Stimulated activated CD8-positive, alpha-beta memory T cell treated with anti-CD3 and anti-CD28 coated beads, Interleukin-7, amount 100 ng/mL, for 4 hours (primary cell): ENCODE data around the gene IQCE.
"Not testable (repeated sequence)": the region's sequence is repeated elsewhere in the genome, so short reads cannot be mapped to it uniquely, and the experiment has no call there.

Source experiments
- DNase-seq, 2 donors: peaks; one replicate each; pipeline ENCODE4 v3.0.0-alpha.2; 2020; ENCODE audit warnings: low read depth in 2 of 2

The IQCE gene

DNA sequence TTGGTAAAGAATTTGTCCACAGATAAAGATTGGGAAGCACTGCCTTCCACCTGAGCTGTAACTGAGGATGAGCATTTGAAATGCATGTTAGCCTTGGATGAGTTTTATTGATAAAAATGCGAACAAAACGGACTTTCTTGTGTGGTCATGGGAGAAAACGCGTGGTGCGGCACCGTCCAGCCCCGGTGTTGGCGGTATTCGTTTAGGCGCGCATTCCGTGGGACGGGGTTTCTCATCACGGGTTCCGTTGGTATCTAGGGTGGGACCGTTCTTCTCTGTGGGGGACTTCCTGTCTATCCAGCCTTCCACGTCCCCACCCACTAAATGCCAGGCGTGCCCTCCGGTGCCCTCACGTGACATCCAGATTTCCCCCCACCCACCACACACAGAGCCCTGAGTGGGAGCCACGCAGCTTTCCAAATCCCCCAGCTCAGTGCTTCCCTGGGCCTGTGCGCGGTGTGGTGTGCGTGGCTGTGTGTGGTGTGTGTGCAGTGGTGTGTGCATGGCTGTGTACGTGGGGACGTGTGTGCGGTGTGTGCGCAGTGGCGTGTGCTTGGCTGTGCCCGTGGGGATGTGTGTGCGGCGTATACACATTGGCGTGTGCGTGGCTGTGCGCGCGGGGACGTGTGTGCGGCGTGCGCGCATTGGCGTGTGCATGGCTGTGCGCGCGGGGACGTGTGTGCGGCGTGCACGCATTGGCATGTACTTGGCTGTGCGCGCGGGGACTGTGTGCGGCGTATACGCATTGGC, 18.1 kb downstream of the IQCE start:
- DNase-seq = no peak

DNA sequence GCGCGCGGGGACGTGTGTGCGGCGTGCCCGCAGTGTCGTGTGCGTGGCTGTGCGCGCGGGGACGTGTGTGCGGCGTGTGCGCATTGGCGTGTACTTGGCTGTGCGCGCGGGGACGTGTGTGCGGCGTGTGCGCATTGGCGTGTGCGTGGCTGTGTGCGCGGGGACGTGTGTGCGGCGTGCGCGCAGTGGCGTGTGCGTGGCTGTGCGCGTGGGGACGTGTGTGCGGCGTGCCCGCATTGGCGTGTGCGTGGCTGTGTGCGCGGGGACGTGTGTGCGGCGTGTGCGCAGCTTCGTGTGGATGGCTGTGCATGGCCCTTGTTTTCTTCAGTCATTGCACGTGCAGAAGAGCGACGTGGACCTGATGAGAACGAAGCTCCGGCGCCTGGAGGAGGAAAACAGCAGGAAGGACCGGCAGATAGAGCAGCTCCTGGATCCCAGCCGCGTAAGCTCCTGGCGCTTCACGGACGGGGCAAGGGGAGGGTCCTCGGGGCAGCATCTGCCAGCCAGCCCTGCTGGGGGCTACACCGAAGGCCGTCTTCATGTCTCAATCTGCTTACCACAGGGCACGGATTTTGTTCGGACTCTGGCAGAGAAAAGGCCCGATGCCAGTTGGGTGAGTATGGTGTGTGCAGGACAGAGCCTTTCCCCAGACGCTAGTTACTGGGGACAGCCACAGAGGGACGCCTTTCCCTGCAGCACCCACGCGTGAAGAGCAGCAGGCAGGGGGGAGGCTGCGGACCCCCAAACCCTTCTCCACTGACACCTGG, 19.3 kb downstream of the IQCE start:
- DNase-seq = no peak

DNA sequence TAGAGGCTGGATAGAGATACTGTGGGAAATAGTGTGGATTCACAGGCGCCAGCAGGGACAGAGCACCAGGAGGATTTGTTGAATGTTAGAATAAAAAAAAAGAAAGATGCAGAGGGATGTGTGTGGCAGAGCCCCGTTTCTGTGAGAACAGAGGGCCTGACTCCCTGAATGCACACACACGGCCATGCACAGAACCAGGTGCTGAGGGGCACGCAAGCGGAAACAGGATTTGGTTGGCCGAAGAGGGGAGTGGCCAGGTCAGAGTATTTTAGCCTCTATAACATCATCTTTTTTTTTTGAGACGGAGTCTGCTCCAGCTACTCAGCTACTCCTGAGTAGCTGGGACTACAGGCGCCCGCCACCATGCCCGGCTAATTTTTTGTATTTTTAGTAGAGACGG, 21.9 kb downstream of the IQCE start:
- no peak for DNase-seq

DNA sequence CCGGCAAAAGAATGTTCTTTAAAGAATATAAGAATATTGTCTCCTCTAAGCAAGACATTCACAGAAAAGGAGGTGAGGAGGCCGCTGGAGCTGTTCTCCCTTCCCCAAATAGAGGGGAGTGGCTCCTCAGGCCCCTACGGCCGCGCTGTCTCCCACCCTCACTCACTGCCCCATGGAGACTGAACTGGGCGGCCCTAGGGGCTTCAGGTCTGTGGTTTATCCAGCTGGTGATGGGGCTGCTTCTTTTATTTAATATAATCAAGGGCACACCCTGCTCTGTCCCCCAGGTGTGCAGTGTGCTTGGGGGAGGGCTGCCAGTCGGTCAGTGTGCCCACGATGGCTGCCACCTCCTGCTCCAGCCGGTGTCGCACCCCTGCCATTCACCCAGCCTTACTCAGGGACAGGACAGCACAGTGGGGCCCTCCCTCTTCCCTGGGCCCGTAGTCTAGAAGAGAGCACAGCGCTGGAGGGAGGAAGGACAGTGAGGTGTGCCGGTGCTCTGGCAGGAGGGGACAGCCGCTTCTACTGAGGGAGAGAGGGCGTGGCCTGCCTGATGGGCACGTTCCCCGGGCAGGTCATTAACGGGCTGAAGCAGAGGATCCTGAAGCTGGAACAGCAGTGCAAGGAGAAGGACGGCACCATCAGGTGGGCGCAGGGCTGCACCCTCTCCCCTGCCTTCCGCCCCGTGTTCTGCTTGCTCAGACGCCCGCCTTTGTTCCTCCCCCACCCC, 23.4 kb downstream of the IQCE start:
- no peak for DNase-seq

DNA sequence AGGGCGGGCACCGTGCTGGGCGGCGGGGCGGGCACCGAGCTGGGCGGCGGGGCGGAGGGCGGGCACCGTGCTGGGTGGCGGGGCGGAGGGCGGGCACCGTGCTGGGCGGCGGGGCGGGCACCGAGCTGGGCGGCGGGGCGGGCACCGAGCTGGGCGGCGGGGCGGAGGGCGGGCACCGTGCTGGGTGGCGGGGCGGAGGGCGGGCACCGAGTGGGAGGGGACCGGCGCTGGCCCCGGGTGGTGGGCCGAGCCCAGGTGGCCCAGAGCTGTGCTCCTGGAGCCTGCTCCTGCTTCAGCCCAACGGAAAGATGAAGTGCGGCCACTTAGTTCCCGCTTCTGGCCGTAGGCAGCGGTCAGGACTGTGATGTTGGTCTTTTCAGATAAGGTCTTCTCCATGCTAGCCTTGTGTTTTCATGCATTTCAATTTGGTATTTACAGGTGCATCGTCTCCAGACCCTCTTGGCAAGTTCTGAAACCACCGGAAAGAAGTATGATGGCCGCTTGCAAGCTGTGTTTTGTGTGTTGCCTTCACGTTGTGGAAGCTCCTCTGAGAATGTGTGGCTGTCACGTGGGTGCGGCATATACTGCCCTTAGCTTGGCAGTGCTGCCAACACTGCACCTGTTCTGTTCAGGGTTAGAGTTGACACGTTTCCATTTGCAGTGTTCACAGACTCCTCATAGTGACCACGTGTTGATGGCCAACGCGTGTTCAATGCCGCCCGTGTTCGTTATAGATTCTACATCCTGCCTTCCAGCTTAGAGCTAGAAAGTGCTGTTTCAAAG, 25.2 kb downstream of the IQCE start:
- no peak for DNase-seq

DNA sequence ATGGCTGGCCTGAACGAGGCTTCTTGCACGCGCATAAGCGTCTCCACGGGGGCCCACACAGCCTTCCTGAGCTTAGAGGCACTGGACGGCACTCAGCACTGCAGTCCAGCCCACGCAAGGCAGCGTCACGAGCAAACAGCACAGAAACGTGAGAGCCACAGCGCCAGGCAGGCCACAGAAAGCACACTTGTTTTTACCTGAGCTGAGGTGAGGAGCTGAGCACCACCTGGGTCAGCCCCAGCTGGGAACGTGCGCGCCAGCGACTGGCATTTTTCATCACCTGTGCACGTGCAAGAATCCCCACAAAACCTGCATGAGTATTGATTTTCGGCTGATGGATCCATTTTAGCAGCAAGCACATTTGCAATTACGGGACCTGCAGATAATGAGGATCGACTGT, 26.7 kb downstream of the IQCE start:
- no peak for DNase-seq

DNA sequence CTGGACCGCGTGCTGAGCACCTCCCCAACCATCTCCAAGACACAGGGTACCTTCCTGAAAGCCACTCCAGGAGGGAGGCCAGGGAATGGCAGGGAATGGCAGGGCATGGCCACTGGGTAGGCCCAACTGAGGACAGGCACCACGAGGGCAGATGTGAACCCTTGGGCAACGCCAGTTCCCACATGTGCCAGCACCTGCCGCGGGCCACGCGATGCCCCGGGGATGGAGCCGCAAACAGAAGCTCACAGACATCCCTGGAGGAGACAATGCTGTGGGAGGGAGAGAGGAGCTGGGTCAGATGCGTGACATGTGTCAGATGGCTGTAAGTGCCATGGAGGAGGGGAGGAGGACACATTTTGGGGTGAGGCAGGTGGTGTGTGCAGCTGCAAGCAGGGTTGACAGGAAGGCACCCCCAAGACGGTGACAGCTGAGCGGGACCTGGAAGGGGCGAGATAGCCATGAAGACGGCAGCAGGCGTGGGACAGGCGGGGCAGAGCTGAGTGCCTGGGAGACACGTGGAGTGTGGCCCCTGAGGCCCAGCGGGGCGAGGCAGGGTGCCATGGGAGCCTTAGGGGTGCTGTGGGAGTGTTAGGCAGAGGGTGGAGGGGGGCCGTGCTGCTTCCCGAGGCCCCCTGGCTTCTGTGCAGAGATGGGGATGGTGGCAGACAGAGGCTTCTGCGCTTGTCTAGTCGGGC, 27.7 kb downstream of the IQCE start:
- no peak for DNase-seq

DNA sequence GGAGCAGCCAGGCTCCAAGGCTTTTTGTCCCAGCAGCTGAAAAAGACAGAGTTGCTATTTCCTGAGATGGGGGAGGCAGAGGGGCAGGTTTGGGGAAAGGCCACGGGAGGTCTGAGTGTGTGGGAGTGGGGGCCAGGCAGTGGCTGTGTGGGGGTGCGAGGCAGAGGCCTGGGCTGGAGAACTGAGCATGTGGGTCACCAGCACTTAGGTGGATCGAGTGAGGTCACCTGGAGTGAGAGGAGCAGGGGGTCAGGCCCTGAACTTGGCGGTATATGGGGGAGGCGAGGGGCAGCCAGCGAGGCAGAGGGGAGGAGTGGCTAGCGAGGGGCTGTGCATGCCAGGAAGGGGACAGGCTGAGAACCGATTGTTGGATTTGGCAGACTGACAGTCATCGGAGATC, 28.4 kb downstream of the IQCE start:
- no peak for DNase-seq

DNA sequence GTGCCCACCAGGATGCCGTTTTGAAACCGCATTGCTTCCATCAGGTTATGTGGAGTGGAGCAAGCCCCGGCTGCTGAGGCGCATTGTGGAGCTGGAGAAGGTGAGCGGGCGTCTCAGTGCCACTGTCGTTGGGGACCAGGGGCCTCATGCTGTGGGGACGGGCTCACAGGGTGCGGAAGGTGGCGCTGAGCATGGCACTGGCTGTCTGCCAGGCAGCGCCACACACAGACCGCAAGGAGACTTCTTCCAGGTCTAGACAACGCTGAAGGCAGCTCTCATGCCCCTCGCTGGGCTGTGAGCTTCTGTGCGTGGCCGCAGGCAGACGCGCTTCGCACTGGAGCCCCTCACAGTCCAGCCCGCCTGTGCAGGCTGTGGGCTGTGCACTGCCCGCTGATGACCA, 29.0 kb downstream of the IQCE start:
- no peak for DNase-seq

DNA sequence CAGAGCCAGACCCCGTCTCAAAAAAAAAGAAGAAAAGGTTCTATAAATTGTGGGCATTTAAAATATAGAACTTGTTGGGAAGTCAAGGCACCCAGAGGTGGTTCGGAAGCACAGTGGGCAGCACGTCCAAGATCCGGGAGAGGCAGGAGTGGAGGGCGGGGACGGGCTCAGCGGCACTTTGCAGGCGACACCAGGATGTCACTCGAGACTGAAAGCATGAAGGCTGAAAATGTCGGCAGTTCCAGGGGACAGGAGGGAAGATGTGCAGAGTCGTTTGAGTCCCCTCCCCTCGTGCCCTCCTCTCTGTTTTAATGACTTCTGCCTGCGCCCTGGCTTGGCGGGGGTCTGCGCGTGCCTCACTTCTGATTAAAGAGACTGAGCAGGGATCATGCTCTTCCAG, 30.6 kb downstream of the IQCE start:
- no peak for DNase-seq

DNA sequence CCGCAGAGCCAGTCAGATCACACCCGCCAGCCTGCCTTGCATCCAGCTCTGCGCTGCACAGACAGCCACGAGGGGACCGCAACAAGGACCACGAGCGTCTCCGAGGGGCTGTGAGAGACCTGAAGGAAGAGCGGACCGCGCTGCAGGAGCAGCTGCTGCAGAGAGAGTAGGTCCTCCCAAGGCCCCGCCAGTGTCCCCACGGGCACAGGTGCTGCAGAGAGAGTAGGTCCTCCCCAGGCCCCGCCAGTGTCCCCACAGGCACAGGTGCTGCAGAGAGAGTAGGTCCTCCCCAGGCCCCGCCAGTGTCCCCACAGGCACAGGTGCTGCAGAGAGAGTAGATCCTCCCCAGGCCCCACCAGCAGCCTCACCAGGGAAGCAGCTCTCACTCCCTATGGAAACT, 31.2 kb downstream of the IQCE start:
- not testable (repeated sequence) for DNase-seq

DNA sequence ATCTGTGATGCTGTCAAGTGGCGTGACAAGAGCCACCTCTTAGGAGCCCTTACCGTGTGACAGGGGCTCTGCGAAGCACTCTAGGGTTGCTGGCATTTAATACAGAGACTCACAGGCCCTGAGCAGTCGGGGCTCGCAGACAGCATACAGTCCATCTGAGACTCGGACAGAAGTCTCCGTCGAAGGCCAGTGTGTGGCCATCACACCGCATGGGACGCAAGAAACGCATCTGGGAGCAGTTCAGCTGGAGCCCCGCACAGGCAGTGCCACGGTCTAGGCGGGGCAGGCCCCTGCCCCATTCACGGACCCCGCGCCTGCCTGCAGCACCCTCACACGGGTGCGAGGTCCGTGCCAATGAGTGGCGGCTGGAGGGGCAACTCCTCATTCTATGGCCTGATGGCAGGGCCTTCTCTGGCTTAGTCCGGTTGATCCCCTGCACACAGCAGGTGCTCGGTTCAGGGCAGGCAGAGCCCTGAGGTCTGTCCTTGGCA, 33.6 kb downstream of the IQCE start:
- DNase-seq = no peak

DNA sequence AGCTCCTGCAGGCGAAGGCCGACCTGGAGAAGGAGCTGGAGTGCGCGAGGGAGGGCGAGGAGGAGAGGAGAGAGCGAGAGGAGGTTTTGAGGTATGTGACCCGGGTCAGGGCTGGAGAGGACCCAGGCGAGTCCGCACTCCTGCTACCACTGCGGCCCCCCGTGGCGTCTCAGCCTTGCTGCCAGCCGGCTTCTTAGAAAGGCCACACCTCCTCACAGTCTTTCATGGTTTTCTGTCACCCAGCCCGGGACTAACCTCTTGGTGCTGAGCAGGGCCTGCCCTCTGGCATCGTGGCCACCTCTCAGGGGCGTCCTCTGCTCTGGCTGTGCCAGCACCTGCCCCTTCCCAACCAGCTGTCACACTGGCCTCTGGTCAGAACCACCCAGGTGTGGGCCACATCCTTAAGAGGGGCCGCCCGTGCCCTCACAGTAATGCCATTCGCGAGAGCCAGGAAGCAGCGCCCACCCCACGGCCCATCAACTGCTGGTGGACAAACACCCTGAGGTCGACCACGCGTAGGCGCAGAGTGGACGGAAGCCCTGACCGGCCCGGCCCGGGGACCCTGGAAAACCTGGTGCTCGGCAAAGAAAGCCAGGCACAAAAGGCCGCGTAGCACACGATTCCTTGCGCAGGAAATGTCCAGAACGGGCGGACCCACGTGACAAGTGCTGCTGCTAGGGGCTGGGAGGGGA, 34.4 kb downstream of the IQCE start:
- no peak for DNase-seq

DNA sequence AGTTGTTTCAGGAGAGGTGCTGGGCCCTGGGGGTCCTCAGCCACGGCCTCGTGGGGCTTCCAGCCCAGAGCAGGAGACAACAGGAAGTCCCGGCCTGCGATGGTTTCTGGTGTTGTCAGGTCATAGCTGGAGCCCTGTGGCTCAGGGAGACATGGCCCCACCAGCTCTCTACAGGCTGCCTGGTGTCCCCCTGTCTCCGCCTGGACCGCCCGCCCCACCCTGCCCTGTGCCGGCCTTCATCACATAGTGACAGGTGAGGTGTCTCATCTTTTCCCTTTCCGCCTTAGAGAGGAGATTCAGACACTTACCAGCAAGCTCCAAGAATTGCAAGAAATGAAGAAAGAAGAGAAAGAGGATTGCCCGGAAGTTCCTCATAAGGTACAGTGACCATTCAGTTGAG, 35.8 kb downstream of the IQCE start:
- no peak for DNase-seq

DNA sequence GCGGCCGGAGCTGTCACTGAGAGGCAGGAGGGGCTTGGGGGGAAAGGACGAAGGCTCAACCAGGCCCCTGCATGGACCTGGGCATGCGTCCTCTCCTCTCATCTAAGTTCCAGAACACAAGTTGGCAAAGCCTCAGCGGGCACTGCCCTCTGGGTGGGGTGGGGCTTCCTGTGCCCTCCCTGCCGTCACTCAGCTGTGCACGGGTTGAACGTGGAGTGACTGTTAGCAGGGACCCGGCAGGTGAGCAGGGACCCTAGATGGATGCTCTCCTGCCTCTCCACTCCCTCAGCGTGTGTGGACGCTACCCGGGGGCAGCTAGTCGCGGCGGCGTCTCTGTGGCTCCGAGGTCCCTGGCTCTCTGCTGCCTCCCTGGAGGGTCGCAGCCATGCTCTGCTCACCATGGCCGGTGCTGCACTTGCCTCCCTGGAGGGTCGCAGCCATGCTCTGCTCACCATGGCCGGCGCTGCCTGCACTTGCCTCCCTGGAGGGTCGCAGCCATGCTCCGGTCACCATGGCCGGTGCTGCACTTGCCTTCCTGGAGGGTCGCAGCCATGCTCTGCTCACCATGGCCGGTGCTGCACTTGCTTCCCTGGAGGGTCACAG, 36.6 kb downstream of the IQCE start:
- no peak for DNase-seq

DNA sequence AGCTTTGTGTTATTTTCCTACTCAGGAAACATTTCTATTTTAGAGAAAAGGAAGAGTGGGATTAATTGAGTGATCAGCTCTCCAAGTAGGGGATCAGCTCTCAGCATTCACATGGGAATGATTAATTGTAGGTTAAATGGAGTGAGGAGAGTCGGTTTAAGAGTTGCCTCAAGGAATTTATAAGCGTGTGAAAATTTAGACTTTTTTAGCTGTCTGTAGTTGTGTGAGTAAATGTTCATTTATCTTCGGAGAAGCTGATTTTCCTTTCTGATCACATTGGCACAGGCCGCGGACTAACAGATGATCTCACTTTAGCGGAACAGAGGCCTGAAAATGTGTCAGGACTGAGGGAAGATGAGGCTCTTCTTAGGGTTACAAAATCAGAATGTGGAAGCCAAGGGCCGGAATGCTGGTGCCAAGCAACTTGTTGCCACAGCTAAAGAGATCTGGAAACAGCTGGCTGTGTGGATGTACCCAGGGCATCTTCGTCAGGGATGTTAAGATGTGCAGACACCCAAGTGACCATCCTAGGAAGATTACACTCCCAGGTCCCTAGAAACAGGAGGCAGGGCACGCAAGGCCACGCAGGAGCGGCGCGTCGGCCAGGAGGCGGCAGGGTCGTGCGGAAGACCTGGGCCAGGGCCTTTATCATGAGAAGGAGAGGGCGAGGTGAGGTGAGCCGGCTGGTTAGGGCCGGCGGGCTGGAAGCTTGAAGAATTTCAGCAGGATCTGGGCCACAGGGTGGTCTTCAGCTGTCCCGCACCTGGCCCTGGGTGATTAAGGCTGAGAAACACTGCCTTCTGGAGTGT, 37.9 kb downstream of the IQCE start:
- DNase-seq = no peak

DNA sequence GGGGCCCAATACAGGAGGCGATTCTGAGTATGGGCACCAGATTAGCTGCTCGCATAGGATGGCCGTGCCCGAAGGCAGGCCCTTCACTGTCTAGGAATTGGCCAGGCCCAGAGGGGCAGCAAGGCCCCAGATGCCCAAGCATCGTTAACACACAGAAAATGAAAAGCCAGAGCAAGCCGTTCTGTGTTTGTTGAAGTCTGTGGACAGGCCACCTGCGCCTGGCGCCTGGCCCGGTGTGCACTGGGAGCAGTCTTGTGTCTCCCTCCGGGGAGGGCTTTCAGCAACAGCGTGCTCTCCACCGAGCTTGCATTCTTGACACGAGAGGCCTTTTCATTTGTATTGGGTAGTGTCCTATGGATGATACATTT, 38.5 kb downstream of the IQCE start:
- no peak for DNase-seq

DNA sequence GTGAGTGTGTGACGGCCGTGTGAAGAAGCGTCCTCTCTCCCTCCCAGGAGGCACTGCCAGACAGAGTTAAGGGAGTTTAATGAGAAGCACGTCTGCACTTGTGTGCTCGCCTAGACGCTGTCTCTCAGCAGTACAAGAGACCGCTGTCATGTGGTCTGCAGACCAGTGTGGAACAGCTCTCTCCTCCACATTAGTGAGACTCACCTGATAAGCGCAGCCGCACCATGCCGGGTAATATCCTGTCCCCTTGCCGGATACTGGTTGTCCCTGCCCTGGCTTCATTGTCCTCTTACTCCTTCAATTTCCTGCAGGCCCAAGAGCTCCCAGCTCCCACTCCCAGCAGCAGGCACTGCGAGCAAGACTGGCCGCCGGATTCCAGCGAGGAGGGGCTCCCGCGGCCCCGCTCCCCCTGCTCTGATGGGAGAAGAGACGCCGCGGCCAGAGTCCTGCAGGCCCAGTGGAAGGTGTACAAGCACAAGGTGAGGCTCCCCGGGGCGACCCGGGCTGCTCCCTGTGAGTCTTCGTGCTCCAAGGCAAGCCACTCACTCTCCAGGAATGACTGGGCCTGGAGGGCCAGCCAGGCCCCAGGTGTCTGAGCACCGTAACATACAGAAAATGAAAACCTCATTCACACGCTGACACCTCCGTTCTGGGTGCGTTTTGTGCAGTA, 39.5 kb downstream of the IQCE start:
- no peak for DNase-seq

DNA sequence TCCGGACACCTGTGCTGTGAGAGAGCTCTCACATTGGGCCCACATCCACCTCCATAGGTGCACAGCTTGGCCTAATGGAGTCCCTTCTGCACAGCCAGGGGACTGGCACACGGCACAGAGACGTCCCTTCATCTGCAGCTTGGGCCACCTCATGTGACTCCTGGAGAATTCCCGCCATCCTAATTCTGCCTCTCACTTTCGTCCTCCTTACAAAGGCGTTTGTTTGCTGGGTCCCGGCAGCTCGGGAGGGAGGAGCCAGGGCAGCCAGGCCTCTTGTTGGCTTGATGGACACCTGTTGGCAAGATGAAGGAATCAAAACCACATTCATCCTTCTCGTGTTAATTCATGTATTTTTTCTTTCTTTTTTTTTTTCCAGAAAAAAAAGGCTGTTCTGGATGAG, 42.3 kb downstream of the IQCE start:
- DNase-seq = no peak
